Epidermal melanocyte (primary cell): ENCODE results near the gene FFAR2.

Source experiments
- DNase-seq: peaks from one replicate; pipeline ENCODE4 v3.0.0; 2011; ENCODE audit warnings: low spot score; ENCODE audit not compliant: insufficient read length

FFAR2 gene

GRCh38 chr19:35425682-35426081 is 22.4 kb upstream of the FFAR2 start:
- DNase-seq, result no peak

GRCh38 chr19:35427187-35427586 is 20.9 kb upstream of the FFAR2 start:
- DNase-seq, result no peak

- no peak for DNase-seq
Observed at GRCh38 chr19:35429698-35430408, 18.2 kb upstream of the FFAR2 start.

GRCh38 chr19:35430409-35431144 is 17.5 kb upstream of the FFAR2 start:
- no peak for DNase-seq

GRCh38 chr19:35431145-35431807 is 16.8 kb upstream of the FFAR2 start:
- DNase-seq, result no peak

GRCh38 chr19:35432911-35433310 is 15.1 kb upstream of the FFAR2 start:
- DNase-seq, result no peak

GRCh38 chr19:35433448-35433847 is 14.6 kb upstream of the FFAR2 start:
- no peak for DNase-seq

- DNase-seq, result no peak
Observed at GRCh38 chr19:35435896-35436295, 12.2 kb upstream of the FFAR2 start.

- no peak for DNase-seq
Observed at GRCh38 chr19:35436477-35437405, 11.3 kb upstream of the FFAR2 start.

- DNase-seq, result no peak
Observed at GRCh38 chr19:35437406-35437951, 10.6 kb upstream of the FFAR2 start.

- DNase-seq, result no peak
Observed at GRCh38 chr19:35438096-35438495, 10.0 kb upstream of the FFAR2 start.

GRCh38 chr19:35438527-35438926 is 9.5 kb upstream of the FFAR2 start:
- no peak for DNase-seq

- no peak for DNase-seq
Observed at GRCh38 chr19:35439921-35440320, 8.1 kb upstream of the FFAR2 start.

- DNase-seq, result no peak
Observed at GRCh38 chr19:35442091-35442490, 6.0 kb upstream of the FFAR2 start.

- no peak for DNase-seq
Observed at GRCh38 chr19:35444735-35445134, 3.3 kb upstream of the FFAR2 start.

GRCh38 chr19:35445826-35446593 is 2.0 kb upstream of the FFAR2 start:
- DNase-seq, result no peak

- DNase-seq, result no peak
Observed at GRCh38 chr19:35449359-35450043, 1.4 kb downstream of the FFAR2 start.

- no peak for DNase-seq
Observed at GRCh38 chr19:35451338-35452096, 3.5 kb downstream of the FFAR2 start.

GRCh38 chr19:35454663-35455062 is 6.6 kb downstream of the FFAR2 start:
- DNase-seq, result no peak
